SK-N-SH (cell line): ENCODE measurements around the gene KCNAB1. TPM values are rescaled to one million over a fixed set of nuclear protein-coding genes. Genes with fewer than 3 reads are reported as not detected.

Source experiments
- CTCF ChIA-PET: fragments of 300-600, 350-600 bp; formaldehyde crosslinking; extraction: SDS; loops from one replicate; lab custom pipeline; 2021; lab: Yijun Ruan, JAX
- POLR2A ChIA-PET: fragments of 350-600 bp; sonication (Branson Sonifier 250); formaldehyde crosslinking; extraction: SDS; loops from one replicate; lab custom pipeline; 2020; ENCODE audit warnings: antibody characterized with exemption, inconsistent platforms; lab: Yijun Ruan, JAX
- DNase-seq: peaks from one replicate; pipeline ENCODE4 v3.0.0; 2012
- H2AFZ ChIP-seq: fragments of 200-600 bp; sonication (generic); 2 replicates; pipeline ENCODE4 v1.8.1; 2016; ENCODE audit warnings: antibody characterized with exemption, mild to moderate bottlenecking, low read depth
- H3F3A ChIP-seq: fragments of 200-600 bp; sonication (generic); replicated peaks from 2 replicates; pipeline ENCODE3; 2016; ENCODE audit warnings: antibody characterized with exemption, mild to moderate bottlenecking; ENCODE audit not compliant: insufficient read depth
- H3K27ac ChIP-seq, 2 experiments: fragments of 200-500 bp in 1 of 2; fragments of 200-600 bp in 1 of 2; sonication (Bioruptor generic) in 1 of 2; sonication (generic), shearing (Covaris generic) in 1 of 2; 2 replicates each; pipeline versions ENCODE4 v1.5.1 to v1.6.1; 2014 to 2016; ENCODE audit warnings: low read depth in 2 of 2, inconsistent platforms in 1 of 2, low read length in 1 of 2, mild to moderate bottlenecking in 1 of 2, mixed read lengths in 1 of 2
- H3K27me3 ChIP-seq: fragments of 200-600 bp; sonication (generic), shearing (Covaris generic); 2 replicates; pipeline ENCODE4 v1.6.1; 2016; ENCODE audit warnings: mixed run types; ENCODE audit not compliant: insufficient read depth
- H3K36me3 ChIP-seq, 2 experiments: fragments of 200-500 bp in 1 of 2; fragments of 200-600 bp in 1 of 2; sonication (Bioruptor generic) in 1 of 2; sonication (generic) in 1 of 2; replicated peaks in 1 of 2; 2 replicates each; pipeline versions ENCODE3 to v1.5.1; 2014 to 2016; ENCODE audit warnings: low read length in 1 of 2, mild to moderate bottlenecking in 1 of 2; ENCODE audit not compliant: insufficient read depth in 2 of 2, control insufficient read depth in 1 of 2
- H3K4me1 ChIP-seq, 2 experiments: fragments of 200-500 bp in 1 of 2; fragments of 200-600 bp in 1 of 2; sonication (Bioruptor generic) in 1 of 2; sonication (generic), shearing (Covaris generic) in 1 of 2; 2 replicates each; pipeline versions ENCODE4 v1.5.1 to v1.6.1; 2014 to 2016; ENCODE audit warnings: low read depth in 1 of 2, low read length in 1 of 2, mixed run types in 1 of 2; ENCODE audit not compliant: insufficient read depth in 2 of 2, control insufficient read depth in 1 of 2
- H3K4me2 ChIP-seq: fragments of 200-600 bp; sonication (generic), shearing (Covaris generic); 2 replicates; pipeline ENCODE4 v1.6.1; 2017; ENCODE audit warnings: mixed run types
- H3K4me3 ChIP-seq, 2 experiments: fragments of 200-500 bp in 1 of 2; fragments of 200-600 bp in 1 of 2; sonication (Bioruptor generic) in 1 of 2; sonication (generic), shearing (Covaris generic) in 1 of 2; 2 replicates each; pipeline versions ENCODE4 v1.5.1 to v1.8.1; 2014 to 2016; ENCODE audit warnings: low read depth in 2 of 2, inconsistent platforms in 1 of 2, low read length in 1 of 2, mild to moderate bottlenecking in 1 of 2, mixed read lengths in 1 of 2, moderate library complexity in 1 of 2
- H3K79me2 ChIP-seq: fragments of 200-600 bp; sonication (generic); 2 replicates; pipeline ENCODE4 v1.8.1; 2017; ENCODE audit warnings: mild to moderate bottlenecking; ENCODE audit not compliant: insufficient read depth
- H3K9ac ChIP-seq: fragments of 200-600 bp; sonication (generic); 2 replicates; pipeline ENCODE4 v1.6.1; 2017; ENCODE audit warnings: mixed run types
- H3K9me2 ChIP-seq: fragments of 200-600 bp; sonication (generic); 2 replicates; pipeline ENCODE4 v1.6.1; 2017; ENCODE audit warnings: mixed run types
- H3K9me3 ChIP-seq: fragments of 200-600 bp; sonication (generic); 2 replicates; pipeline ENCODE4 v1.6.1; 2017; ENCODE audit warnings: mixed run types, mild to moderate bottlenecking, moderate library complexity
- H4K20me1 ChIP-seq: fragments of 200-600 bp; sonication (generic); 2 replicates; pipeline ENCODE4 v1.6.1; 2017; ENCODE audit warnings: mild to moderate bottlenecking, mixed run types; ENCODE audit not compliant: insufficient read depth
- CHD2 ChIP-seq: fragments of 150-350 bp; IDR thresholded peaks from 2 replicates; pipeline ENCODE4 v1.6.1; 2018; ENCODE audit warnings: low read length; ENCODE audit not compliant: partially characterized antibody
- CTCF ChIP-seq: fragments of 200-600 bp; sonication (generic); IDR thresholded peaks from 2 replicates; pipeline ENCODE4 v1.6.1; 2017; ENCODE audit warnings: antibody characterized with exemption, mild to moderate bottlenecking, moderate library complexity
- ELF1 ChIP-seq: IDR thresholded peaks from 2 replicates; pipeline ENCODE4 v1.4.0; 2012
- EP300 ChIP-seq, 2 experiments: IDR thresholded peaks; 2 replicates each; pipeline versions ENCODE4 v1.4.0 to v1.6.1; 2012; ENCODE audit warnings: borderline replicate concordance in 1 of 2, low read depth in 1 of 2, low read length in 1 of 2
- FOSL2 ChIP-seq: IDR thresholded peaks from 2 replicates; pipeline ENCODE4 v1.4.0; 2012; ENCODE audit warnings: low read depth, mild to moderate bottlenecking, moderate library complexity, borderline replicate concordance
- JUND ChIP-seq: IDR thresholded peaks from 2 replicates; pipeline ENCODE4 v1.4.0; 2012
- MAX ChIP-seq: IDR thresholded peaks from 2 replicates; pipeline ENCODE4 v1.4.0; 2012; ENCODE audit warnings: low read depth
- NRF1 ChIP-seq: IDR thresholded peaks from 2 replicates; pipeline ENCODE4 v1.6.1; 2012; ENCODE audit warnings: low read depth, mild to moderate bottlenecking, low read length
- PBX3 ChIP-seq: IDR thresholded peaks from 2 replicates; pipeline ENCODE4; 2012
- POLR2AphosphoS5 ChIP-seq: IDR thresholded peaks from 2 replicates; pipeline ENCODE4 v1.6.1; 2012; ENCODE audit warnings: low read depth, low read length
- RAD21 ChIP-seq: IDR thresholded peaks from 2 replicates; pipeline ENCODE4 v1.6.1; 2012; ENCODE audit warnings: mild to moderate bottlenecking, low read length
- RFX5 ChIP-seq: IDR thresholded peaks from 2 replicates; pipeline ENCODE4 v1.6.1; 2012; ENCODE audit warnings: mild to moderate bottlenecking, improper control_type of control experiment, low read length
- RXRA ChIP-seq: IDR thresholded peaks from 2 replicates; pipeline ENCODE4 v1.4.0; 2012; ENCODE audit warnings: low read depth, mild to moderate bottlenecking, borderline replicate concordance
- SIN3A ChIP-seq: IDR thresholded peaks from 2 replicates; pipeline ENCODE4 v1.6.1; 2012; ENCODE audit warnings: low read depth, mild to moderate bottlenecking, low read length, moderate library complexity, borderline replicate concordance
- SMC3 ChIP-seq: IDR thresholded peaks from 2 replicates; pipeline ENCODE4 v1.6.1; 2012; ENCODE audit warnings: low read depth, low read length, improper control_type of control experiment
- TCF12 ChIP-seq: IDR thresholded peaks from 2 replicates; pipeline ENCODE4 v1.4.0; 2012
- USF2 ChIP-seq: fragments of 150-350 bp; IDR thresholded peaks from 2 replicates; pipeline ENCODE4 v1.6.1; 2017; ENCODE audit warnings: antibody characterized with exemption, low read length, low read depth, borderline replicate concordance
- WGBS: methylation state at CpG from one replicate; pipeline ENCODE4 v1.1.6; 2017; ENCODE audit warnings: low lambda C conversion rate; 5-methylcytosine and 5-hydroxymethylcytosine counted together
- polyA plus RNA-seq, 3 experiments: library from polyadenylated mRNA; depleted of rRNA; stranded (reverse); fragments of >200 nt; gene quantifications; 2 replicates each; pipeline ENCODE4 v1.2.3, GENCODE V29; 2012

Gene KCNAB1
- polyA plus RNA-seq, 1 of the 3 experiments (the other 2 are of a cell fraction): 82.1 TPM

- ChIA-PET CTCF (interaction anchor here (2.0 to 3.7 kb wide), 2 partner anchors 22 to 382 kb away, joined by 5 to 25 read pairs; no protein-coding TSS in a partner anchor), POLR2A (no interaction called here)
- H3F3A ChIP-seq: peaks cover 60% of the 10 kb centered on the region
- H3K27me3 ChIP-seq: no peaks in the 10 kb centered on the region
- H3K4me3 ChIP-seq: no peak overlapping the region
- WGBS: 90% methylated on average over 4 of the region's 4 CpGs
- H3K9me2 ChIP-seq: no peaks in the 10 kb centered on the region
- peaks cover 7% of the 10 kb centered on the region for H4K20me1 ChIP-seq
- peaks cover 7% of the 10 kb centered on the region for H3K79me2 ChIP-seq
- no peak overlapping the region for H2AFZ ChIP-seq
- H3K9ac ChIP-seq: no peak overlapping the region
- H3K9me3 ChIP-seq: no peaks in the 10 kb centered on the region
- H3K4me2 ChIP-seq: no peak overlapping the region
- TF ChIP-seq ELF1: no peak
- TF ChIP-seq RFX5: no peak
- TF ChIP-seq SMC3: no peak
- TF ChIP-seq EP300 (IDR thresholded peaks at IDR 0.05; ENCODE audit: borderline replicate concordance in 1 of 2, low read depth in 1 of 2, low read length in 1 of 2): no peak
- TF ChIP-seq JUND: no peak
- no peak for TF ChIP-seq POLR2AphosphoS5
- H3K27ac ChIP-seq: peak overlapping the region in 1 of 2 experiments; percentile 93
- H3K36me3 ChIP-seq: peaks cover 51 to 55% of the 10 kb centered on the region in 2 experiments
- H3K4me1 ChIP-seq: peaks cover 0 to 19% of the 10 kb centered on the region in 2 experiments; a peak in 2 of 4 replicates
- no peak for DNase-seq
Measured at GRCh38 chr3:156533205-156533604, 412.8 kb downstream of the KCNAB1 start.

- H3K9me2 ChIP-seq: no peaks in the 10 kb centered on the region
- H3K79me2 ChIP-seq: peaks cover 13% of the 10 kb centered on the region
- WGBS: 6% methylated on average over 4 of the region's 4 CpGs
- H4K20me1 ChIP-seq: peaks cover 7% of the 10 kb centered on the region
- ChIA-PET CTCF (interaction anchor here (0.7 to 3.7 kb wide), 7 partner anchors 8 to 384 kb away, joined by 3 to 25 read pairs (median 3); no protein-coding TSS in a partner anchor), POLR2A (no interaction called here)
- H3K27ac ChIP-seq: peak overlapping the region; percentile 62 to 93
- no peaks in the 10 kb centered on the region for H3K27me3 ChIP-seq
- TF ChIP-seq PBX3 (peak; percentile 32; the same call in 1 of the 2 replicates), JUND (peak; percentile 63), CHD2 (no peak), EP300 (IDR thresholded peaks at IDR 0.05; ENCODE audit: borderline replicate concordance in 1 of 2, low read depth in 1 of 2, low read length in 1 of 2) (no peak), FOSL2 (peak; percentile 80), MAX (0 out of 2 replicates have a peak, but pooled peaks have one; percentile 27), SMC3 (0 out of 2 replicates have a peak, but pooled peaks have one; percentile 34), NRF1 (no peak), RAD21 (peak; percentile 41), USF2 (no peak), TCF12 (peak; percentile 74), SIN3A (peak; percentile 56; the same call in 1 of the 2 replicates), CTCF (peak; percentile 57), RXRA (peak; percentile 24; the same call in 1 of the 2 replicates)
- peaks cover 0 to 19% of the 10 kb centered on the region in 2 experiments; a peak in 2 of 4 replicates for H3K4me1 ChIP-seq
- DNase-seq: no peak
- no peaks in the 10 kb centered on the region for H3K9me3 ChIP-seq
- peaks cover 75% of the 10 kb centered on the region for H3F3A ChIP-seq
- no peak overlapping the region for H3K4me3 ChIP-seq
- H2AFZ ChIP-seq: no peak overlapping the region
- H3K9ac ChIP-seq: peak overlapping the region; percentile 53
- H3K4me2 ChIP-seq: peak overlapping the region; percentile 52; the same call in 1 of the 2 replicates
- H3K36me3 ChIP-seq: peaks cover 52 to 61% of the 10 kb centered on the region in 2 experiments
Measured at GRCh38 chr3:156535162-156535627, 414.8 kb downstream of the KCNAB1 start.
